NCI-H2081 treated with DMSO at 0.1 percent for 48 hours (cell line): ENCODE data around the gene UGT2A1.
"Not testable (repeated sequence)": the region's sequence is repeated elsewhere in the genome, so short reads cannot be mapped to it uniquely, and the experiment has no call there.

ENCODE experiments used
- DNase-seq: peaks from one replicate; lab custom pipeline; 2025; lab: John Stamatoyannopoulos, UW

The UGT2A1 gene

GRCh38 chr4:69653147-69653546, at the start of gene UGT2A1:
Gene UGT2A1, minus strand, starts transcription at chr4:69653247. Its CDS starts 5,603 bp downstream, at chr4:69647644.
- DNase-seq: no peak

- DNase-seq: no peak
These were observed 49.2 kb upstream of the UGT2A1 start for GRCh38 chr4:69702201-69702600.

- no peak for DNase-seq
These were observed 48.6 kb upstream of the UGT2A1 start for GRCh38 chr4:69701696-69702095.

GRCh38 chr4:69697536-69698242, 44.6 kb upstream of the UGT2A1 start:
- no peak for DNase-seq

- no peak for DNase-seq
These were observed 36.6 kb upstream of the UGT2A1 start for GRCh38 chr4:69689599-69689998.

- DNase-seq: no peak
These were observed 31.8 kb upstream of the UGT2A1 start for GRCh38 chr4:69684804-69685203.

GRCh38 chr4:69668680-69669079, 15.6 kb upstream of the UGT2A1 start:
- DNase-seq: no peak

- not testable (repeated sequence) for DNase-seq
These were observed 11.0 kb upstream of the UGT2A1 start for GRCh38 chr4:69664009-69664408.

- DNase-seq: not testable (repeated sequence)
These were observed 8.2 kb upstream of the UGT2A1 start for GRCh38 chr4:69661130-69661803.

GRCh38 chr4:69658133-69658532, 5.1 kb upstream of the UGT2A1 start:
- DNase-seq: no peak

GRCh38 chr4:69656653-69657158, 3.7 kb upstream of the UGT2A1 start:
- no peak for DNase-seq

GRCh38 chr4:69650872-69651271, 2.2 kb downstream of the UGT2A1 start:
- DNase-seq: no peak

GRCh38 chr4:69649629-69650028, 3.4 kb downstream of the UGT2A1 start:
- no peak for DNase-seq

GRCh38 chr4:69649207-69649606, 3.8 kb downstream of the UGT2A1 start:
- no peak for DNase-seq

- DNase-seq: no peak
These were observed 10.1 kb downstream of the UGT2A1 start for GRCh38 chr4:69642961-69643360.

GRCh38 chr4:69640289-69640688, 12.8 kb downstream of the UGT2A1 start:
- no peak for DNase-seq

- DNase-seq: no peak
These were observed 13.5 kb downstream of the UGT2A1 start, which contains the start of gene UGT2A2 for GRCh38 chr4:69639542-69639941. Gene UGT2A2, minus strand, starts transcription at chr4:69639642. Its CDS starts 2 bp downstream, at chr4:69639640.

GRCh38 chr4:69617083-69617694, 35.9 kb downstream of the UGT2A1 start:
- no peak for DNase-seq

GRCh38 chr4:69610484-69610883, 42.6 kb downstream of the UGT2A1 start:
- DNase-seq: no peak

- DNase-seq: no peak
These were observed 52.0 kb downstream of the UGT2A1 start for GRCh38 chr4:69601065-69601464.

- no peak for DNase-seq
These were observed 53.0 kb downstream of the UGT2A1 start for GRCh38 chr4:69600013-69600412.

GRCh38 chr4:69594382-69594781, 58.7 kb downstream of the UGT2A1 start:
- DNase-seq: no peak

GRCh38 chr4:69591364-69591763, 61.7 kb downstream of the UGT2A1 start:
- DNase-seq: no peak
